ENCODE results near the gene ZFPM1.

The ZFPM1 gene

GRCh38 chr16:88529596-88529995 lies 76.5 kb downstream of the ZFPM1 start:
- H3K9ac ChIP-seq (ENCODE audit: low read depth, low read length) = no peak overlapping the region
- no peaks in the 10 kb centered on the region for H3K4me1 ChIP-seq (ENCODE audit: control insufficient read depth, insufficient read depth, low read length)
- H3K27me3 ChIP-seq (ENCODE audit: control insufficient read depth, insufficient read depth, low read length) = no peaks in the 10 kb centered on the region
- peaks cover 13% of the 10 kb centered on the region for H3K36me3 ChIP-seq (ENCODE audit: control insufficient read depth, insufficient read depth, low read length)
- H3K9me3 ChIP-seq (ENCODE audit: control insufficient read depth, insufficient read depth, low read length) = no peaks in the 10 kb centered on the region
- no peak overlapping the region for H3K4me3 ChIP-seq (ENCODE audit: low read depth, low read length)

GRCh38 chr16:88530051-88530857 lies 77.2 kb downstream of the ZFPM1 start:
- H3K36me3 ChIP-seq (ENCODE audit: control insufficient read depth, insufficient read depth, low read length) = peaks cover 13% of the 10 kb centered on the region
- no peak overlapping the region for H3K9ac ChIP-seq (ENCODE audit: low read depth, low read length)
- peaks cover 2% of the 10 kb centered on the region for H3K4me1 ChIP-seq (ENCODE audit: control insufficient read depth, insufficient read depth, low read length)
- no peak overlapping the region for H3K4me3 ChIP-seq (ENCODE audit: low read depth, low read length)
- no peaks in the 10 kb centered on the region for H3K9me3 ChIP-seq (ENCODE audit: control insufficient read depth, insufficient read depth, low read length)
- H3K27me3 ChIP-seq (ENCODE audit: control insufficient read depth, insufficient read depth, low read length) = no peaks in the 10 kb centered on the region

GRCh38 chr16:88530858-88531203 lies 77.8 kb downstream of the ZFPM1 start:
- no peaks in the 10 kb centered on the region for H3K9me3 ChIP-seq (ENCODE audit: control insufficient read depth, insufficient read depth, low read length)
- peaks cover 15% of the 10 kb centered on the region for H3K36me3 ChIP-seq (ENCODE audit: control insufficient read depth, insufficient read depth, low read length)
- H3K4me1 ChIP-seq (ENCODE audit: control insufficient read depth, insufficient read depth, low read length) = peaks cover 2% of the 10 kb centered on the region
- H3K9ac ChIP-seq (ENCODE audit: low read depth, low read length) = no peak overlapping the region
- no peak overlapping the region for H3K4me3 ChIP-seq (ENCODE audit: low read depth, low read length)
- no peaks in the 10 kb centered on the region for H3K27me3 ChIP-seq (ENCODE audit: control insufficient read depth, insufficient read depth, low read length)

GRCh38 chr16:88531346-88531745 lies 78.3 kb downstream of the ZFPM1 start:
- H3K9me3 ChIP-seq (ENCODE audit: control insufficient read depth, insufficient read depth, low read length) = no peaks in the 10 kb centered on the region
- no peak overlapping the region for H3K9ac ChIP-seq (ENCODE audit: low read depth, low read length)
- peaks cover 2% of the 10 kb centered on the region for H3K4me1 ChIP-seq (ENCODE audit: control insufficient read depth, insufficient read depth, low read length)
- H3K36me3 ChIP-seq (ENCODE audit: control insufficient read depth, insufficient read depth, low read length) = peaks cover 15% of the 10 kb centered on the region
- no peaks in the 10 kb centered on the region for H3K27me3 ChIP-seq (ENCODE audit: control insufficient read depth, insufficient read depth, low read length)
- no peak overlapping the region for H3K4me3 ChIP-seq (ENCODE audit: low read depth, low read length)

GRCh38 chr16:88531931-88532433 lies 78.9 kb downstream of the ZFPM1 start:
- Histone ChIP-seq H3K9me3 (ENCODE audit: control insufficient read depth, insufficient read depth, low read length) (no peaks in the 10 kb centered on the region), H3K4me3 (ENCODE audit: low read depth, low read length) (no peak overlapping the region), H3K36me3 (ENCODE audit: control insufficient read depth, insufficient read depth, low read length) (peaks cover 15% of the 10 kb centered on the region), H3K4me1 (ENCODE audit: control insufficient read depth, insufficient read depth, low read length) (peaks cover 2% of the 10 kb centered on the region), H3K9ac (ENCODE audit: low read depth, low read length) (no peak overlapping the region), H3K27me3 (ENCODE audit: control insufficient read depth, insufficient read depth, low read length) (no peaks in the 10 kb centered on the region)

- Histone ChIP-seq H3K4me1 (ENCODE audit: control insufficient read depth, insufficient read depth, low read length) (peaks cover 2% of the 10 kb centered on the region), H3K27me3 (ENCODE audit: control insufficient read depth, insufficient read depth, low read length) (no peaks in the 10 kb centered on the region), H3K9ac (ENCODE audit: low read depth, low read length) (peak overlapping the region; percentile 16), H3K9me3 (ENCODE audit: control insufficient read depth, insufficient read depth, low read length) (no peaks in the 10 kb centered on the region), H3K36me3 (ENCODE audit: control insufficient read depth, insufficient read depth, low read length) (peaks cover 15% of the 10 kb centered on the region), H3K4me3 (ENCODE audit: low read depth, low read length) (peak overlapping the region; percentile 26)
Observed at GRCh38 chr16:88532434-88533241, 79.6 kb downstream of the ZFPM1 start.

- H3K9me3 ChIP-seq (ENCODE audit: control insufficient read depth, insufficient read depth, low read length) = no peaks in the 10 kb centered on the region
- H3K36me3 ChIP-seq (ENCODE audit: control insufficient read depth, insufficient read depth, low read length) = peaks cover 15% of the 10 kb centered on the region
- no peaks in the 10 kb centered on the region for H3K27me3 ChIP-seq (ENCODE audit: control insufficient read depth, insufficient read depth, low read length)
- peak overlapping the region; percentile 39 for H3K4me3 ChIP-seq (ENCODE audit: low read depth, low read length)
- H3K9ac ChIP-seq (ENCODE audit: low read depth, low read length) = peak overlapping the region; percentile 37
- peaks cover 2% of the 10 kb centered on the region for H3K4me1 ChIP-seq (ENCODE audit: control insufficient read depth, insufficient read depth, low read length)
Observed at GRCh38 chr16:88533381-88533917, 80.4 kb downstream of the ZFPM1 start.

GRCh38 chr16:88533932-88534637 lies 81.0 kb downstream of the ZFPM1 start:
- Histone ChIP-seq H3K36me3 (ENCODE audit: control insufficient read depth, insufficient read depth, low read length) (peaks cover 11% of the 10 kb centered on the region), H3K9ac (ENCODE audit: low read depth, low read length) (peak overlapping the region; percentile 54), H3K4me3 (ENCODE audit: low read depth, low read length) (peak overlapping the region; percentile 46), H3K9me3 (ENCODE audit: control insufficient read depth, insufficient read depth, low read length) (no peaks in the 10 kb centered on the region), H3K27me3 (ENCODE audit: control insufficient read depth, insufficient read depth, low read length) (no peaks in the 10 kb centered on the region), H3K4me1 (ENCODE audit: control insufficient read depth, insufficient read depth, low read length) (peaks cover 2% of the 10 kb centered on the region)

- Histone ChIP-seq H3K36me3 (ENCODE audit: control insufficient read depth, insufficient read depth, low read length) (peaks cover 6% of the 10 kb centered on the region), H3K9me3 (ENCODE audit: control insufficient read depth, insufficient read depth, low read length) (no peaks in the 10 kb centered on the region), H3K27me3 (ENCODE audit: control insufficient read depth, insufficient read depth, low read length) (no peaks in the 10 kb centered on the region), H3K9ac (ENCODE audit: low read depth, low read length) (no peak overlapping the region), H3K4me3 (ENCODE audit: low read depth, low read length) (peak overlapping the region; percentile 48), H3K4me1 (ENCODE audit: control insufficient read depth, insufficient read depth, low read length) (peaks cover 2% of the 10 kb centered on the region)
Observed at GRCh38 chr16:88534638-88535190, 81.6 kb downstream of the ZFPM1 start.

GRCh38 chr16:88535191-88535856 lies 82.2 kb downstream of the ZFPM1 start:
- H3K9me3 ChIP-seq (ENCODE audit: control insufficient read depth, insufficient read depth, low read length) = no peaks in the 10 kb centered on the region
- no peaks in the 10 kb centered on the region for H3K27me3 ChIP-seq (ENCODE audit: control insufficient read depth, insufficient read depth, low read length)
- H3K4me1 ChIP-seq (ENCODE audit: control insufficient read depth, insufficient read depth, low read length) = peaks cover 2% of the 10 kb centered on the region

GRCh38 chr16:88535857-88536222 lies 82.8 kb downstream of the ZFPM1 start:
- H3K4me3 ChIP-seq (ENCODE audit: low read depth, low read length) = no peak overlapping the region
- H3K9ac ChIP-seq (ENCODE audit: low read depth, low read length) = no peak overlapping the region

More at GRCh38 chr16:88535191-88535856, 82.2 kb downstream of the ZFPM1 start:
- Histone ChIP-seq H3K36me3 (ENCODE audit: control insufficient read depth, insufficient read depth, low read length) (peaks cover 5% of the 10 kb centered on the region), H3K9ac (ENCODE audit: low read depth, low read length) (no peak overlapping the region), H3K4me3 (ENCODE audit: low read depth, low read length) (peak overlapping the region; percentile 48)

More at GRCh38 chr16:88535857-88536222, 82.8 kb downstream of the ZFPM1 start:
- peaks cover 2% of the 10 kb centered on the region for H3K4me1 ChIP-seq (ENCODE audit: control insufficient read depth, insufficient read depth, low read length)
- H3K9me3 ChIP-seq (ENCODE audit: control insufficient read depth, insufficient read depth, low read length) = no peaks in the 10 kb centered on the region
- peaks cover 5% of the 10 kb centered on the region for H3K36me3 ChIP-seq (ENCODE audit: control insufficient read depth, insufficient read depth, low read length)
- H3K27me3 ChIP-seq (ENCODE audit: control insufficient read depth, insufficient read depth, low read length) = no peaks in the 10 kb centered on the region
